ENCODE measurements around the gene VPS52.

VPS52 gene

GRCh38 chr6:33208091-33208967 lies 63.3 kb downstream of the VPS52 start, which contains the start of gene RING1:
Gene RING1 (plus strand): TSS chr6:33208500. CDS start chr6:33208823, 323 bp downstream.
- peak; percentile 67 for DNase-seq

- no peak for DNase-seq
Observed at GRCh38 chr6:33207552-33208090, 64.1 kb downstream of the VPS52 start.

DNA sequence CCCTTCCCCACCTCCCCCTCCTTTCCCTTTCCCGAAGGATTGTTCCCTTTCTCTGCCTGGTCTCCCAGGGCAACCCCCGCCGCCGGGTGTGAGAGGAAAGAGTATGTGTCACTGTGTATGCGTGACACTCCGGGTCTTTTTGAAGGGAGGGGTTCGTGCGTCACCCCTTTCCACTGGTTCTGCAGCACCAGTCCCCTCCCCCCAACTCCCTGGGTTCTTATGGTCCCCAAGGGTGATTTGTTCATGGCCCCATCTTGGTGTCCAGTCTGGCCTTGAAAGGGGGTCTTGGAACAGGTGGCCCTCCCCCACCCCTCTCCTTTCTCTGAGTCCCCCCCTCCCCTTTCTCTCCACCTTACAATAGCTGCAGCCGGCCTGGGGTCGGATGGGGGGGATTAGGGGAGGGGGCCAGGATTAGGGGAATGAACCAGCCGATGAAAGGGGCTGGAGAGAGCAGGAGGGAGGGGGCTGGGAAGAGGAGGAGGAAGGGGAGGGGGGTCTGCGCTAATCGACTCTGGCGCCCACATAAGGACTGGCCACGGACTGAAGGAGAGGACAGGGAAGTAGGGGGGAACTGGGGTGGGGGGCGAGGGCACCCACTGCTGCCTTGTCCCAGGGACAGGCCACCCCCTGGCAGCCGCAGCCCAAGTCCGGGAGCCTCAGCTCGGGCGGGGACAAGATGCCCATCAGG lies 64.7 kb downstream of the VPS52 start:
- DNase-seq, result no peak

DNA sequence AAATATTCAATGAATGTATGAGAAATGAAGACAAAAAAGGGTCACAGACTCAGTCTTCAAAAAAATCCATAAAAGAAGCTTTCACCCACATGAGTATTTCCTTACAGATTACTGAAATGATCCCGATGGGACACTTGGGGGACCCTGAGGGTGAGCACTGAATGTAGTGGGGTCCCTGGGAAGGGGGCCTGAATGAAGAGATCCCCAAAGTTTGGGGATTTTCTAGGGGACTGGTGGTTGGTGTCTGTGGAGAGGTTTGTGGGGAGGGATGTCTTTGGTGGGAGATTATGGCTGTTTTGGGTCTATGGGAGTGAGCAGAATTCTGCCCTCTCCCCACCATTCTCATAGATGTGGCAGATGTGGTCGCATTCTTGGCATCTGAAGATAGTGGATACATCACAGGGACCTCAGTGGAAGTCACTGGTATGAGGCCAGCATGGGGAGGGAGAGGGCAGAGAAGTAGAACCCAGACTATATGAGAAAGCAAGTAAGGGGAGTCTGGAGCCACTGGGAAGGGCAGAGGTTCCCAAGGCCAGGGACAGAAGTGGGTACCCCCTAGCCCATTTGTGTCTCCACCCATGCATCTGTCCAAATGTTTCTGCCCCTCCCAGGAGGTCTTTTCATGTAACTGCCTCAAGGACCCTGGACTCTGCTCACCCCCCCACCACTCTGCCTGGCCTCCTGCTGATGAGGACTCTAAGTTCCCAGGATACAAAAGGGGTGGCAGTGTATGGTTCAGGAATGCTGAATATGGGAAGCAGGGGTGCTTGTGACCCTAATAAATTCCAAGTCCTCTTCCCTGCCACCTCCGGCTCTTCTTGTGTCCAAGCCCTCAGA lies 65.4 kb downstream of the VPS52 start:
- DNase-seq, result no peak

- DNase-seq, result no peak
Observed at GRCh38 chr6:33205191-33206026, 66.3 kb downstream of the VPS52 start.

GRCh38 chr6:33204415-33205190 lies 67.1 kb downstream of the VPS52 start, which contains the start of gene HSD17B8:
Gene HSD17B8 (plus strand): TSS chr6:33204655. CDS start chr6:33204669, 14 bp downstream.
- peak; percentile 75 for DNase-seq

DNA sequence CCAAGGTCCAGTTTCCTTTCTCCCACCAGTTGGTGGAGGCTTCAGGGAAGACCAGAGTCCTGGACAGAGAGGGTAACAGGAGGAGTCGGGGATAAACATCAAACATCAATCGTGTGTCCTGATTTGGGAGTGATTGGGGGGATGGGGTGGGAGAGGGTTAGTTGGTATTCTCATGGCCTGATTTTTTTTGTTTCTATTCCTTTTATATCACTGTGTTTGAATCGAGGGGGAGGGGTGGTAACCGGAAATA lies 67.6 kb downstream of the VPS52 start:
- no peak for DNase-seq

- DNase-seq, result no peak
Observed at GRCh38 chr6:33203443-33204164, 68.1 kb downstream of the VPS52 start.

DNA sequence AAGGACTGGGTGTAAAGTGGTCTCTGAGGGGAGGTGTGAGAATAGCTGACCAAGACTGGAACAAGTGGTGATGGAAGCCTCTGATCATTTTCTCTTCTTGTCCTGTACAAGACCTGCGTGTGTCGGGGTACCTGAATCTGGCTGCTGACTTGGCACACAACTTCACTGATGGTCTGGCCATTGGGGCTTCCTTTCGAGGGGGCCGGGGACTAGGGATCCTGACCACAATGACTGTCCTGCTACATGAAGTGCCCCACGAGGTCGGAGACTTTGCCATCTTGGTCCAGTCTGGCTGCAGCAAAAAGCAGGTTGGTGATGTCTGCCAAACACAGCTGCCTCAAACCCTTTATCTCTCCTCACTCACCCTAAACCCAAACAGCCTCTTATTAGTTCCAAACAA lies 68.9 kb downstream of the VPS52 start:
- DNase-seq, result no peak

DNA sequence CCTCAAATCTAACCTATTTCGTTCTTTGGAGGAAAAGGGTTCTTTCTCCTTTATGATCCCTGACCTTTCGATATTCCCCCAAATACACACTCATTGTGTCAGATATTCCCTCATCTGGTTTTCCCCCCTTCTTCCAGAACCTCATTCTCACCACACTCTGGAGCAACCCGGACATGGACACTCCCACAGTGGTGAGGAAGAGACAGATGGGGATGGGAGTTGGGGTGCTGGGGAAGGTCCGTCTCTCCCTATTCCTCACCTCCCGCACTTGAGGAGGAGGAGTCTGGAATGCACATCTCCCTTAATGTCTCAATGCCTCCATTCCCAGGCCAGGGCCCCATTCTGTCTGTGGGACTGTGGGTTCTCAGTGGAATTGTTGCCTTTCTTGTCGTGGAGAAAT lies 69.7 kb downstream of the VPS52 start:
- DNase-seq, result no peak

DNA sequence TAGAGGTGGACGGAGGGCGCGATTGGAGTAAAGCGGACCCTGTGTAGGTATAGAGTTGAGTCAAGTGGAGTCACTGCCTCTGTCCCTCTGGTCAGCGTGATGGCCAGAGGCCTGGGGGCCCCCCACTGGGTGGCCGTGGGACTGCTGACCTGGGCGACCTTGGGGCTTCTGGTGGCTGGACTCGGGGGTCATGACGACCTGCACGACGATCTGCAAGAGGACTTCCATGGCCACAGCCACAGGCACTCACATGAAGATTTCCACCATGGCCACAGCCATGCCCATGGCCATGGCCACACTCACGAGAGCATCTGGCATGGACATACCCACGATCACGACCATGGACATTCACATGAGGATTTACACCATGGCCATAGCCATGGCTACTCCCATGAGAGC lies 70.5 kb downstream of the VPS52 start:
- no peak for DNase-seq
